ENCODE results near the gene HPSE2. TPM values are rescaled to one million over a fixed set of nuclear protein-coding genes. Genes with fewer than 3 reads are reported as not detected.

The HPSE2 gene
- total RNA-seq, 1 donor, result 5.6 TPM

DNA sequence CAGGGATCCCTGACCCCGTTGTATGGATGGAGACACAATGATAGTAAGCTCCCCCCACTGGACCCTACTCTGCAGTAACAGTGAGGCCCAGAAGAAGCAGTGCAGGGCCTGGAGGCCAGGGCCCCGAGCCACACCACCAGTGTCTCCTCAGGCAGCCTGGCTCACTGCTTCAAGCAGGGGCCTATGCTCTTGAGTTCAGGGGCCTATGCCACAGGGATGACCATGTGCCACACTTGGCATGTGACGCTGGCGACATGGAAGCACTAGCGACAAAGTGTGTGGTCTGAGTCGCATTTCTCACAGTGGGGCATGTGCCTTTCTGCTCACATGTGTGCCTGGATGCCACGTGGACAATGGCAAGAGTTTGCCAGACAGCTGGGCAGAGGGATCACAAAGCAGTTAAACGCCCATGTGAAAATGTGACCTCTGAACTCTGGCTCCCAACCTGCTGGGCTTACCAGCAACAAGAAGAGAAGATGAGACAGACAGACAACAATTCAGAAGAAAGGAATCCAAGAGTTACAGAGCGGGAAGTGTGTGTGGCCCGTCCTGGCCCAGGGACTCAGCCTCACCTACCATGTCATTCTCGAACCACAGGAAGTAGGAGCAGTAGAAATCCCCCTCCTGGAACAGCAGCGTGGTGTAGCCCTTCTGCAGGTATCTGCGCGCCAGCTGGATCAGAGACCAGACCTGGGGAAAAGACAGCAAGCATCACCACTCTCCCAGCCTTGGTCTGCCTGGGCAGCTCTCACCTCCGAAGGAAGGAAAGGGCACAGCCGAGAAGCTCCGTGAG lies 816.0 kb downstream of the HPSE2 start:
- no peak for DNase-seq (ENCODE audit: low read depth)
- TF ChIP-seq, protein P1, sequence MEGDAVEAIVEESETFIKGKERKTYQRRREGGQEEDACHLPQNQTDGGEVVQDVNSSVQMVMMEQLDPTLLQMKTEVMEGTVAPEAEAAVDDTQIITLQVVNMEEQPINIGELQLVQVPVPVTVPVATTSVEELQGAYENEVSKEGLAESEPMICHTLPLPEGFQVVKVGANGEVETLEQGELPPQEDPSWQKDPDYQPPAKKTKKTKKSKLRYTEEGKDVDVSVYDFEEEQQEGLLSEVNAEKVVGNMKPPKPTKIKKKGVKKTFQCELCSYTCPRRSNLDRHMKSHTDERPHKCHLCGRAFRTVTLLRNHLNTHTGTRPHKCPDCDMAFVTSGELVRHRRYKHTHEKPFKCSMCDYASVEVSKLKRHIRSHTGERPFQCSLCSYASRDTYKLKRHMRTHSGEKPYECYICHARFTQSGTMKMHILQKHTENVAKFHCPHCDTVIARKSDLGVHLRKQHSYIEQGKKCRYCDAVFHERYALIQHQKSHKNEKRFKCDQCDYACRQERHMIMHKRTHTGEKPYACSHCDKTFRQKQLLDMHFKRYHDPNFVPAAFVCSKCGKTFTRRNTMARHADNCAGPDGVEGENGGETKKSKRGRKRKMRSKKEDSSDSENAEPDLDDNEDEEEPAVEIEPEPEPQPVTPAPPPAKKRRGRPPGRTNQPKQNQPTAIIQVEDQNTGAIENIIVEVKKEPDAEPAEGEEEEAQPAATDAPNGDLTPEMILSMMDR (IDR thresholded peaks at IDR 0.05; ENCODE audit: insufficient read depth, low read depth, low read length), result no peak
- H3K4me3 ChIP-seq (ENCODE audit: low read depth, low read length), result no peak overlapping the region

DNA sequence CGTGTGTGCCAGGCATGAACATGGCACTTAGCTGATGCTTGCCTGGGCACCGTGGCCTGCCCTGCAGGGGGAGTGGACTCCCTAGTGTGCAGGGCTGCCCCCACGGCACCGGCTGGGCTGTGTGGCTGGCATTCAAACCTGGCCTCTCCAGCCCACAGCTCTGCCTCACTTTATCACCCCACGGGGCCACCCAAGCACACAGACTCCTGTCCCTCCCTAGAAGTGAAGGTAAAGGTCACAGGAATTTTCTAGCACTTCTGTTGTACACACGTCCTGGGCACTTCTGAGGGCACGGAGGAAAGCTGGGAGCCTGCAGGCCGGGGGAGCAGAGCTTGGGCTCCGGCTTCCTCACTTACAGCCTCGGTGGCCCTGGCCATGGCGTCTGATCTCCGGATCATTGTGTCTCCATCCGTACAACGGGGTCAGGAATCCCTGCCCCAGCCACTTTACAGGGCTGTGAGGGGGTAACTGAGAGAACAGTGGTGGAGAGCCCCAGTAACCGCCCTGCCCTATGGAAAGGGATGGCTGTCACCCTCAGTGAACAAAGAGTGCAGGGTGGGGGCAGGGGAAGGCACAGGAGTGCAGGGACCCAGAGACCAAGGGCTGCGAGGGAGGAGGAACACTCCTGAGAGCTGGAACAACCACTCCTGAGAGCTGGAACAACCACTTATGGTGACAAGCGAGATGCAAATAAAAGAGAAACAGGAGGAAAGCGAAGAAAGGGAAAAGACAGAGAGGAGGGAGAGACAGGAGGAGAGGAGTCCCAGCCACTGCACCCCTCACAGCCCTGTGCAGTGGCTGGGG lies 816.8 kb downstream of the HPSE2 start:
- TF ChIP-seq, protein P1 (IDR thresholded peaks at IDR 0.05; ENCODE audit: insufficient read depth, low read depth, low read length), result no peak
- H3K4me3 ChIP-seq (ENCODE audit: low read depth, low read length), result no peak overlapping the region
- DNase-seq (ENCODE audit: low read depth), result no peak

DNA sequence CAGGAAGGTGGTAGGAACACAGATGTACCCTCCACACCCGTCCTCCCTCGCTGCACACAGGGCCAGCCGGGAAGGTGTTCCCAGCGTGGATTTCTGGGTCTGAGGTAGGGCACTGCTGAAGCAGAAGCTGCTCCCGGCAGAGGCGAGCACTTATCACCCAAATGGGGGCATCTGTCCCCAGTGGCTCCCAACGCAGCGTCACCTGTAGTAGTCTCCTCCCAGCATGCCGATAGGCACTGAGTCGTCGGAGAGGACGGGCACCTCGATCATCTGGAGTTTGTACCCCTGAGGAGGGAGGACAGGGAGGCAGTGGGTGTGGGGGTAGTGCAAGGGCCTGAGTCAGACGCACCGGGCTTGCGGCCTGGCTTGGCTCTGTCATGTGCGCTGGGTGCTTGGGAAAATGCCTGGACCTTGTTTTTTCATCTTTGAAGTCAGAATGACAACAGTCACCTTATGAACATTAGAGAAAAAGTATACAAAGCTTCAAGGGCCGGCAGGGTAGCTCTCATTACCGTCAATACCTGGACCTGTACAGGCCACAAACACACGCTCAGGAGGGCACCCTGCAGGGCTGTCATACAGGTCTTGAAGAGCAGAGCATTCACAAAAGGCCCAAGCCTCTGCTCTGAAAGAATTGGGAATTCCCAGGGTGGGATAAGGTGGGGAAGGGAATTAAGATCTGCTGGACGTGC lies 817.5 kb downstream of the HPSE2 start:
- TF ChIP-seq, protein P1 (IDR thresholded peaks at IDR 0.05; ENCODE audit: insufficient read depth, low read depth, low read length), result no peak
- H3K4me3 ChIP-seq (ENCODE audit: low read depth, low read length), result no peak overlapping the region
- no peak for DNase-seq (ENCODE audit: low read depth)

DNA sequence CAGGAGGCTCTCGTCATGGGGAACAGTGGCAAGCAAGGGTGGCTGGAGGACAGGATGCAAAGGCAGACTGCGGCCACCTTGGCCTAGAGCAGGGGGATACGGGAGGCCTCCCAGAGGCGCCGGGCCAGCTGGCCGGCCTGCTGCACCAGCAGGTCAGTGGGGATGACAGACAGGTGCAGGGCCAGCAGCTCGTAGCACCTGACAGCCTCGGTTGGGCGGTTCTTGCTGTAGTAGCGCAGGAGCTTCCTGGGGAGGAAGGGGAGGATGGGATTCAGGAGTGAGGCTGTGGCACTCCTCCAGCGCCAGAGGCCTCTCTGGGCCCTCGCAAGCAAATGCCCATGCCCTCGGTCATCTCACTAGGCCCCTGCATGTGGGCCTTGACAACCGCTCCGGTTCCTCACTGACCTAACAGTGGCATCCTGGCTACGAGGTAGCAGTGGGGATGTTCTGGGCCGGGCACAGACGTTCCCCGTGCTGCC lies 818.1 kb downstream of the HPSE2 start:
- no peak for DNase-seq (ENCODE audit: low read depth)
- TF ChIP-seq, protein P1 (IDR thresholded peaks at IDR 0.05; ENCODE audit: insufficient read depth, low read depth, low read length), result no peak
- no peak overlapping the region for H3K4me3 ChIP-seq (ENCODE audit: low read depth, low read length)

DNA sequence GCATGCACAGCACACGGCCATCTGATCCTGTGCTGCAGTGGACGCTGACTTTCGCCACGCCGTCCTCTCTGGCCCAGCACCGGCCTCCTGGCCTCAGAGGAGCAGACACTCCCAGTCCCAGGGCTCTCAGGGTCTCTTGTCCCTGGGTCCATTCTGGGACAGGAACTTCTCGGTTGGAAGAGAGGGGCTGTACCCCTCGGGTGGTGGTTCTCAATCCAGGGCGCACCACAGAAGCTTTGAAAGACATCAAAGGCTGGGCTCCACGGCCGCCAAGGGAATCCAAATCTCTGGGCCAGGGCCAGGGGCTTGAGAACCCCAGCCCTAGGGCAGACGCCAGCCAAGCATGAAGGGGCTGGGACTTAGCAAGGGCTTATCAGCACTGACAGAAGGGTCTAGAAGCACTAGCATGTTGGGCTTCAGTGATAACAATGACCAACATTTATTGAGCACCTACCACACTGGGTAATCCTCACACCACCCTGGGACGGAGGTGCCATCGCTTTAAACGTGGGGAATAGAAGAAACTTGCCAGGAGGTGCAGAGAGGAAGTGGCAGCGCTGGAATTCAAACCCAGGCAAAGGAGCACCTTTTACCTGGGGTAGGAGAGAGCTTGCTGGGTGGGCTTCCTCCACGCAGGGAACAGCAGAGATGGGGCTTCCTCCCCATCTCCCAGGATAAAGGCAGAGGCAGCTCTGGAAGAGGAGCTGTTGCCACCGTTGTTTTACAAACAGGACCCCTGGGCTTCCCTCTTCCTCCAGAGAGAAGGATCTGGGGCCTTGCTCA lies 818.9 kb downstream of the HPSE2 start:
- TF ChIP-seq, protein P1 (IDR thresholded peaks at IDR 0.05; ENCODE audit: insufficient read depth, low read depth, low read length), result no peak
- H3K4me3 ChIP-seq (ENCODE audit: low read depth, low read length), result no peak overlapping the region
- DNase-seq (ENCODE audit: low read depth), result no peak

DNA sequence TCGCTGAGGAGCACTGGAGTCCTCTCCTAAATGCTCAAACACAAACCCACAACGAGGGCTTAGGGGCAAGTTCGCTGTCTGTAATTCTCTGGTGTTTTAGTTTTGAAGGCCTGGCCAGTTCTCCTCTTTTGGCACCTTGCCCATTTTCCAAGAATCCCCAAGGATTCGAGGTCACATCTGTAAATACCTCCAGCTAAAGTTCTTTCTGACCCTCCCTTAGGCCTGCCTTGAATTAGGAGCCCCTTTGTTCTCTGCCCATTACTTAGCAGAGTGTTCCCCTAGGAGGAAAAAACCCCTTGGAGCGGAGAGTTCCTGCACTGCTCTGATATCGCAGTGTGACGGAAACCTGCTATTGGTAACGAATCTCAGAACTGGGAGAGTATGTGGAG lies 819.9 kb downstream of the HPSE2 start:
- H3K4me3 ChIP-seq (ENCODE audit: low read depth, low read length), result no peak overlapping the region
- peak; percentile 23 for DNase-seq (ENCODE audit: low read depth)
- TF ChIP-seq, protein P1 (IDR thresholded peaks at IDR 0.05; ENCODE audit: insufficient read depth, low read depth, low read length), result no peak
